D721Med (cell line): ENCODE results near the gene IGSF21.

Experiments
- DNase-seq: peaks from one replicate; pipeline ENCODE4 v3.0.0; 2011; ENCODE audit warnings: low spot score; ENCODE audit not compliant: insufficient read length
- FAIRE-seq: peaks from 2 replicates; lab custom pipeline; 2011; peaks lifted over from hg19 to GRCh38; lab: Jason Lieb, UNC
- TF ChIP-seq, protein P1 (sequence below): IDR thresholded peaks from 2 replicates; pipeline ENCODE4 v1.5.1; 2012; ENCODE audit warnings: mild to moderate bottlenecking, control low read depth; ENCODE audit not compliant: insufficient read depth; ENCODE audit errors: missing control alignments

The IGSF21 gene

DNA sequence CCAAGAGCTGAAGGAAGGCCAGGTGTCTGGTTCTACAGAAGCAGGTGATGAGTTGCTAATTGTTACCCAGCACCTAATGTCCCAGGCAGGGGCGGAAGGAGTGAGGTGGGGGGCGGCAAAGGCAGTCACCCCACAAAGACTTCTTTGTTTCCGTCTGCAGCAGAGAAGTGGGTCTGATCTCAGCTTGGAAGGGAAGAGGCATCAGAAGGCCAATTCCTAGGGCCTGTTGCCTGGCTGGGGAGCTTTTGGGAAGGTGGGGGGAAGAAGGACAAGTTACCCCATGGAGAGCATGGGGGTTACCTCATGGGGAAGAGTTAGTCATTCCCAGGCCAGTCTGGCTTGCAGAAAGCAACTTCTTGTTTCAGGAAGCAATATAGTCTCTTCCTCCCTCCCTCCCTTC, 10.9 kb downstream of the IGSF21 start:
- DNase-seq (no peak), FAIRE-seq (no peak)
- TF ChIP-seq, protein P1, sequence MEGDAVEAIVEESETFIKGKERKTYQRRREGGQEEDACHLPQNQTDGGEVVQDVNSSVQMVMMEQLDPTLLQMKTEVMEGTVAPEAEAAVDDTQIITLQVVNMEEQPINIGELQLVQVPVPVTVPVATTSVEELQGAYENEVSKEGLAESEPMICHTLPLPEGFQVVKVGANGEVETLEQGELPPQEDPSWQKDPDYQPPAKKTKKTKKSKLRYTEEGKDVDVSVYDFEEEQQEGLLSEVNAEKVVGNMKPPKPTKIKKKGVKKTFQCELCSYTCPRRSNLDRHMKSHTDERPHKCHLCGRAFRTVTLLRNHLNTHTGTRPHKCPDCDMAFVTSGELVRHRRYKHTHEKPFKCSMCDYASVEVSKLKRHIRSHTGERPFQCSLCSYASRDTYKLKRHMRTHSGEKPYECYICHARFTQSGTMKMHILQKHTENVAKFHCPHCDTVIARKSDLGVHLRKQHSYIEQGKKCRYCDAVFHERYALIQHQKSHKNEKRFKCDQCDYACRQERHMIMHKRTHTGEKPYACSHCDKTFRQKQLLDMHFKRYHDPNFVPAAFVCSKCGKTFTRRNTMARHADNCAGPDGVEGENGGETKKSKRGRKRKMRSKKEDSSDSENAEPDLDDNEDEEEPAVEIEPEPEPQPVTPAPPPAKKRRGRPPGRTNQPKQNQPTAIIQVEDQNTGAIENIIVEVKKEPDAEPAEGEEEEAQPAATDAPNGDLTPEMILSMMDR: no peak

DNA sequence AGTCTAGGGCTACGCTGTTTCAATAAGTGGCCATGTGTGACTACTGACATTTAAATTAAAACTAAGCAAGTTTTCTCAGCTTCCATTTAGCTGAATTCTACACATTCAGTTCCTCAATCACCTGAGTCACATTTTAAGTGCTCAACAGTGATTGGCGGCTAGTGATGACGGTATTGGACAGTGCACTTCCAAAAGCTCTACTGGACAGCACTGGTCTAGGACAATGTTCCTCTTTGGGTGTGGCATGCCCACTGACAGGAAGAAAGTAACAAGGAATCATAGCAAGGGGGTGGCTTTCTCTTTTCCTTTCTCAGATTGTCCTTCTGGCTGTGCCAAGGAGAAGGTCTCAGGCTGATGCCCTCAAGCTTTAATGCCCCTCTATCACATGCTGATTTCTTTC, 11.7 kb downstream of the IGSF21 start:
- FAIRE-seq: no peak
- TF ChIP-seq, protein P1: no peak

DNA sequence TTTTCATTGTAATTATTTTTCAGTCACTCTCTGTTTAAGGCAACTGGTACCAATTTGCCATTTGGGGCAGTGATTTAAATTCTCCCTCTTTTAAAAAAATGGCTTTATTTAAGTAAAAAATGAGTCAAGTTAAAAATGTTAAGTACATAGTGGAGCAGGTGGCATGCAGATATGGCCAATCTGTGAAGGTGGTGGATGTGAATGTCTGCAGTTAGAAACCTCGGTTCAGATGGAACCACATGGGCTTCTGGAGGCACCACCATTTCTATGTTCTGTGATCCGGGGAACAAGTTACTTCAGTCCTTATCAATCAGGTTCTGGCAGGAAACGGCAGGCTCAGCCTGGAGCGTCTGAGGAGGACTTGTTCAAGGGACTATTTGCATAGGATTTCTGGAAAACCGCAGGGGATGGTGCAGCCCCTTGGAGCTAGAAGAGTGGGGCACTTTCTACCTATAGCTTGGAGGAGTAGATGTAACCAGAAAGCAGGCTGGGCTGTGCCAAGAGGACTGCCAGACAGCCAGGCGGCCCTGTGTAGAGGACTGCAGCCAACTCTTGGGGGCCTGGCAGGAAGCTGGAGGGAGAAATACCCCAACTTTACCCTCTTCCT, 12.3 kb downstream of the IGSF21 start:
- TF ChIP-seq, protein P1: no peak
- no peak for FAIRE-seq
- no peak for DNase-seq

More for the DNA sequence above, 11.7 kb downstream of the IGSF21 start:
- DNase-seq: no peak

DNA sequence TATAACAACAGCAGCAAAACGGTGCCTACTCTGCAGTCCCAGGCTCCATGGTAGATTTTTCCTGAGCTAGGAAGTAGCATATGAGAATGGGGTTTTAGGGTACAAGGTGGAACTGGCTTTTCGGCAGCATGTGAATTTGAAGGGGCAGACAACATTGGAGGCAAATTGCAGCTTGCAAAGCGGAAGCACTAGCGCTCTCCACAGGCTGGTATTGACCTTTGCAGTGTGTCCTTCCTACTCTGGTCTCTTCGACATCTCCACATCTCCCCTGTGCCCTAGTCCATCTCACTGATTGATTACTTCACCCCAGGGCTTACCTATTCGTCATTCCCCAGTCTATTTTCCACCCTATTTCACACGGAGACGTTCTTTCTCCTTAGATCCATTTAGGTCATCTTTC, 13.0 kb downstream of the IGSF21 start:
- FAIRE-seq: no peak
- no peak for DNase-seq
- TF ChIP-seq, protein P1: no peak

DNA sequence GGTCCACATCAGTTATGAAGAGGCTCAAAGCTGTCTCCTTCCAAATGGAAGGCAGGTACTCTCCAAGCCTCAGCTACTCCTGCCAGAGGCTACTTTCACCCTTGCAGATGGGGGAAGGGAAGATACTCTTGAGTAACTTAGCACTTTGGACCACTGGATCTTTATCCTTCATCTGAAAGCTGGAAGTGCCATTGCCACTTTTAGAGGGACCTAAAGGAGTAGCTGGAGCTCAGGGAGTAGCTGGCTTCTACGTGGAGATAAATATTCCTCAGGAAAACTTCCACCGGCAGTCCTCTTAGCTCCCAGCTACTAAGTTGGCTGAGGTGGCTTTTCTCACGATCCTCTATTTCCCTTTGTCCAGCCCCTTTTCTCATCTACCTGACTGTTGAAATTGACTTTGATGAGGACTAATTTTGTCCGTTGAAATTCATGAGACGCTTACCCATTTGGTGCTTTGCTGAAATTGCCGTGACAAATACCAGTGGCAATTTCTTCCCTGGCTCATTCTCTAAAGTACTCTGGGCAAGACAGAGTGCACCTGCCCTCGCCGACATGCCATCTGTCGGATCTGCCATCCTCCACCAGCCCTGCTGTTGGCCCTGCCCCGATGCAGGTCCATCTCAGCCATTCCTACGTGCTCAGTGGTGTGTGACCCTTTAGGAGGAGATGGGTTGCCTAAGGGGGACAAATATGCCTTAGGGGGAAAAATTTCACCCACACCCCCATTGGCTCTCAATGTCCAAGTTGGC, 13.6 kb downstream of the IGSF21 start:
- DNase-seq (no peak), FAIRE-seq (no peak)
- TF ChIP-seq, protein P1: no peak

DNA sequence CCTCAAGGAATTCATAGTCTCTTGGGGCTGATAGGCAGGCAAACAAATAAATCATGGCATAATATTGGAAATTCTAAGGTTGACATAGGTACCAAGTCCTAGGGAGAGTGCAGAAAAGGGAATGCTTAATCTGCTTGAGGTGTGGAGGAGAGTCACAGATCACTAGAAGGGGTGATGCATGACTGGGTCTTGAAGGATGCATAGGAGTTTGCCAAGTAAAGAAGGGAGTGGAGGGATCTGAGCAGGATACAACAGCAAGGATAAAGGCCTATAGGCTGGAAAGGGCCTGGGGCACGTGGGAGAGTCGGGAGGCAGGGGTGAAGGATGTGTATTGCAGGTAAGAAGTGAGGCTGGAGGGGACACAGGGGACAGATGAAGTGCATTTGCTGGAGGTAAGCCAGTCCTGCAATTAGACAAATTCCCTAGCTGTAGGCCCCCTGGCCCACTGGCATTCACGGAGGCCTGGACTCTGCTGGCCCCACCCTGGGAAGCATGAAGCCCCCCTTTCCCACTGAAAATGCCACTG, 15.9 kb downstream of the IGSF21 start:
- FAIRE-seq (no peak), DNase-seq (no peak)
- TF ChIP-seq, protein P1: no peak

DNA sequence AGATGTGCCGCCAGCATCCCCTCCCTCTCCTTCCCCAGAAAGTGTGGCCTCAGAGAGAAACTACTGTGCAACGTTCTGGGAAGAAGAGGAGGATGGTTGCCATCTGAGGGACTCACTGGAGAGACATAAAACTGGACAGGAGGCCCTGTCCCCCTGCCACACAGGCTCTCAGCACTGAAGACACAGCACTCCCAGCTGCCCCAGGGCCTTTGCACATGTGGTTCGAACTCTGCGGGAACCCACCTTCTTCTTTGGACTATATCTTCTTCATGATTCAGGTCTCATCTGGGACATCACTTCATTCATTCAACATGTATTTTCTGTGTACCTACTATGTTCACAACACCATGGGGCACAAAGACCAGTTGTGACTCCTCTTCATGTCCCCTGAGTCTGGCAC, 17.4 kb downstream of the IGSF21 start:
- TF ChIP-seq, protein P1: no peak
- DNase-seq (no peak), FAIRE-seq (no peak)
